MM.1S (cell line): ENCODE measurements around the gene RETSAT.

Experiments
- DNase-seq: peaks from one replicate; pipeline ENCODE4 v3.0.0-alpha.2; 2015
- H2AFZ ChIP-seq: fragments of 300-600 bp; sonication (generic); 2 replicates; pipeline ENCODE4 v1.6.0; 2016; ENCODE audit warnings: antibody characterized with exemption, low read length
- H3F3A ChIP-seq: fragments of 300-600 bp; sonication (generic); 2 replicates; pipeline ENCODE4 v1.6.1; 2016; ENCODE audit warnings: mild to moderate bottlenecking, antibody characterized with exemption, low read length, moderate library complexity, mixed read lengths; ENCODE audit not compliant: insufficient read depth
- H3K27ac ChIP-seq: fragments of 300-600 bp; sonication (generic); 2 replicates; pipeline ENCODE4 v1.5.1; 2016; ENCODE audit warnings: mild to moderate bottlenecking, low read length
- H3K27me3 ChIP-seq: fragments of 300-600 bp; sonication (generic); replicated peaks from 2 replicates; pipeline ENCODE4 v1.6.0; 2016; ENCODE audit warnings: low read length; ENCODE audit not compliant: insufficient read depth
- H3K36me3 ChIP-seq: fragments of 300-600 bp; sonication (generic); replicated peaks from 2 replicates; pipeline ENCODE4 v1.6.1; 2016; ENCODE audit warnings: mild to moderate bottlenecking, low read length, mixed read lengths; ENCODE audit not compliant: insufficient read depth
- H3K4me1 ChIP-seq: fragments of 300-600 bp; sonication (generic); 2 replicates; pipeline ENCODE4 v1.6.1; 2016; ENCODE audit warnings: low read length, mixed read lengths
- H3K4me2 ChIP-seq: fragments of 300-600 bp; sonication (generic); 2 replicates; pipeline ENCODE4 v1.6.0; 2016; ENCODE audit warnings: low read depth, low read length
- H3K4me3 ChIP-seq: fragments of 300-600 bp; sonication (generic); 2 replicates; pipeline ENCODE4 v1.5.1; 2016; ENCODE audit warnings: low read length, mixed read lengths
- H3K79me2 ChIP-seq: fragments of 300-600 bp; sonication (generic); 2 replicates; pipeline ENCODE4 v1.6.1; 2016; ENCODE audit warnings: mixed run types, low read length, mixed read lengths
- H3K9ac ChIP-seq: fragments of 300-600 bp; sonication (generic); 2 replicates; pipeline ENCODE4 v1.6.1; 2016; ENCODE audit warnings: low read length, mixed read lengths
- H3K9me2 ChIP-seq: fragments of 300-600 bp; sonication (generic); replicated peaks from 2 replicates; pipeline ENCODE4 v1.6.1; 2016; ENCODE audit warnings: mild to moderate bottlenecking, low read length, mixed read lengths; ENCODE audit not compliant: insufficient read depth
- H3K9me3 ChIP-seq: fragments of 300-600 bp; sonication (generic); replicated peaks from 2 replicates; pipeline ENCODE4 v1.6.1; 2016; ENCODE audit warnings: mild to moderate bottlenecking, low read length, mixed read lengths; ENCODE audit not compliant: insufficient read depth
- H4K20me1 ChIP-seq: fragments of 300-600 bp; sonication (generic); 2 replicates; pipeline ENCODE4 v1.6.1; 2016; ENCODE audit warnings: mild to moderate bottlenecking, low read length, moderate library complexity, mixed read lengths; ENCODE audit not compliant: insufficient read depth
- CTCF ChIP-seq: fragments of 300-600 bp; sonication (generic); IDR thresholded peaks from 2 replicates; pipeline ENCODE4 v1.5.1; 2016; ENCODE audit warnings: antibody characterized with exemption, low read length, mixed read lengths
- EZH2 ChIP-seq: fragments of 300-600 bp; sonication (generic); optimal IDR thresholded peaks from 2 replicates; pipeline ENCODE3; 2017; ENCODE audit warnings: low read depth, mild to moderate bottlenecking, antibody characterized with exemption, low read length, mixed read lengths
- EZH2phosphoT487 ChIP-seq: fragments of 300-600 bp; sonication (generic); IDR thresholded peaks from 2 replicates; pipeline ENCODE4 v1.6.1; 2018; ENCODE audit warnings: antibody characterized with exemption, low read length

The RETSAT gene

GRCh38 chr2:85378257-85378656 lies 23.9 kb upstream of the RETSAT start:
- H3K4me3 ChIP-seq: no peak overlapping the region
- no peaks in the 10 kb centered on the region for H3K79me2 ChIP-seq
- H3K4me2 ChIP-seq: no peak overlapping the region
- H3K9ac ChIP-seq: no peak overlapping the region
- no peaks in the 10 kb centered on the region for H4K20me1 ChIP-seq
- no peak for TF ChIP-seq EZH2phosphoT487
- no peak for TF ChIP-seq EZH2
- no peak for TF ChIP-seq CTCF
- H3K36me3 ChIP-seq: no peaks in the 10 kb centered on the region
- H3F3A ChIP-seq: no peaks in the 10 kb centered on the region
- DNase-seq: no peak
- H2AFZ ChIP-seq: no peak overlapping the region
- no peaks in the 10 kb centered on the region for H3K27me3 ChIP-seq
- no peaks in the 10 kb centered on the region for H3K9me2 ChIP-seq
- H3K27ac ChIP-seq: no peak overlapping the region
- H3K4me1 ChIP-seq: no peaks in the 10 kb centered on the region
- no peaks in the 10 kb centered on the region for H3K9me3 ChIP-seq

- H3K27ac ChIP-seq: no peak overlapping the region
These were observed 22.8 kb upstream of the RETSAT start for GRCh38 chr2:85377083-85377482.

GRCh38 chr2:85376291-85377065 lies 22.1 kb upstream of the RETSAT start:
- H3K4me3 ChIP-seq: no peak overlapping the region
- no peaks in the 10 kb centered on the region for H3K9me3 ChIP-seq
- H3K9ac ChIP-seq: no peak overlapping the region
- no peak for DNase-seq
- no peak overlapping the region for H3K4me2 ChIP-seq
- H3K27me3 ChIP-seq: no peaks in the 10 kb centered on the region
- H3F3A ChIP-seq: no peaks in the 10 kb centered on the region
- H3K27ac ChIP-seq: no peak overlapping the region
- no peak for TF ChIP-seq CTCF
- no peak for TF ChIP-seq EZH2
- no peak for TF ChIP-seq EZH2phosphoT487
- H3K9me2 ChIP-seq: no peaks in the 10 kb centered on the region
- no peak overlapping the region for H2AFZ ChIP-seq
- no peaks in the 10 kb centered on the region for H3K79me2 ChIP-seq
- H3K36me3 ChIP-seq: no peaks in the 10 kb centered on the region
- H4K20me1 ChIP-seq: no peaks in the 10 kb centered on the region
- H3K4me1 ChIP-seq: no peaks in the 10 kb centered on the region

More at GRCh38 chr2:85377083-85377482, 22.8 kb upstream of the RETSAT start:
- H2AFZ ChIP-seq: no peak overlapping the region
- no peaks in the 10 kb centered on the region for H3K4me1 ChIP-seq
- no peaks in the 10 kb centered on the region for H3K9me3 ChIP-seq
- H3K27me3 ChIP-seq: no peaks in the 10 kb centered on the region
- DNase-seq: no peak
- H3K36me3 ChIP-seq: no peaks in the 10 kb centered on the region
- no peaks in the 10 kb centered on the region for H3K9me2 ChIP-seq
- TF ChIP-seq CTCF: no peak
- TF ChIP-seq EZH2phosphoT487: no peak
- TF ChIP-seq EZH2: no peak
- H3K79me2 ChIP-seq: no peaks in the 10 kb centered on the region
- H3K9ac ChIP-seq: no peak overlapping the region
- no peaks in the 10 kb centered on the region for H4K20me1 ChIP-seq
- H3K4me2 ChIP-seq: no peak overlapping the region
- H3K4me3 ChIP-seq: no peak overlapping the region
- no peaks in the 10 kb centered on the region for H3F3A ChIP-seq
